ENCODE data around the gene STK40. TPM values are rescaled to one million over a fixed set of nuclear protein-coding genes. Genes with fewer than 3 reads are reported as not detected.

The STK40 gene
- total and polyA plus RNA-seq, 8 donors: 14.0 to 57.4 (median 28.4) TPM

- H3K27ac ChIP-seq: peak within 1 kb of the TSS; percentile 80 to 93 (median 88)
- no peaks in the 10 kb centered on the region for H3K9me3 ChIP-seq
- H3K27me3 ChIP-seq: peaks cover 0 to 18% (median 7%) of the 10 kb centered on the region in 3 donors
- TF ChIP-seq POLR2A (IDR thresholded peaks at IDR 0.05) (no peak), EP300 (IDR thresholded peaks at IDR 0.05) (no peak), POLR2AphosphoS5 (IDR thresholded peaks at IDR 0.05) (no peak)
- TF ChIP-seq, protein P1, sequence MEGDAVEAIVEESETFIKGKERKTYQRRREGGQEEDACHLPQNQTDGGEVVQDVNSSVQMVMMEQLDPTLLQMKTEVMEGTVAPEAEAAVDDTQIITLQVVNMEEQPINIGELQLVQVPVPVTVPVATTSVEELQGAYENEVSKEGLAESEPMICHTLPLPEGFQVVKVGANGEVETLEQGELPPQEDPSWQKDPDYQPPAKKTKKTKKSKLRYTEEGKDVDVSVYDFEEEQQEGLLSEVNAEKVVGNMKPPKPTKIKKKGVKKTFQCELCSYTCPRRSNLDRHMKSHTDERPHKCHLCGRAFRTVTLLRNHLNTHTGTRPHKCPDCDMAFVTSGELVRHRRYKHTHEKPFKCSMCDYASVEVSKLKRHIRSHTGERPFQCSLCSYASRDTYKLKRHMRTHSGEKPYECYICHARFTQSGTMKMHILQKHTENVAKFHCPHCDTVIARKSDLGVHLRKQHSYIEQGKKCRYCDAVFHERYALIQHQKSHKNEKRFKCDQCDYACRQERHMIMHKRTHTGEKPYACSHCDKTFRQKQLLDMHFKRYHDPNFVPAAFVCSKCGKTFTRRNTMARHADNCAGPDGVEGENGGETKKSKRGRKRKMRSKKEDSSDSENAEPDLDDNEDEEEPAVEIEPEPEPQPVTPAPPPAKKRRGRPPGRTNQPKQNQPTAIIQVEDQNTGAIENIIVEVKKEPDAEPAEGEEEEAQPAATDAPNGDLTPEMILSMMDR (IDR thresholded peaks at IDR 0.05): no peak
- intact Hi-C loops (cut with DNase I; ENCODE audit: low total_unique reads): no loop called here
- H3K36me3 ChIP-seq: no peaks in the 10 kb centered on the region
- H3K4me3 ChIP-seq: peak within 1 kb of the TSS; percentile 72 to 85 (median 73)
- 2 to 6% (median 3%) methylated on average over 16 to 36 of the region's 36 CpGs for WGBS, 5 donors
- peaks cover 34 to 44% (median 41%) of the 10 kb centered on the region in 4 donors for H3K4me1 ChIP-seq
- peak; percentile 73 to 93 for DNase-seq
These were observed 61.9 kb downstream of the STK40 start, which contains the start of gene EVA1B for GRCh38 chr1:36323636-36324352. Gene EVA1B, minus strand, starts transcription at chr1:36323645. Its CDS starts 608 bp downstream, at chr1:36323037.

- WGBS, 5 donors: 5 to 38% (median 6%) methylated on average over 17 to 81 of the region's 83 CpGs
These were observed 62.7 kb downstream of the STK40 start for GRCh38 chr1:36322786-36323635.

DNA sequence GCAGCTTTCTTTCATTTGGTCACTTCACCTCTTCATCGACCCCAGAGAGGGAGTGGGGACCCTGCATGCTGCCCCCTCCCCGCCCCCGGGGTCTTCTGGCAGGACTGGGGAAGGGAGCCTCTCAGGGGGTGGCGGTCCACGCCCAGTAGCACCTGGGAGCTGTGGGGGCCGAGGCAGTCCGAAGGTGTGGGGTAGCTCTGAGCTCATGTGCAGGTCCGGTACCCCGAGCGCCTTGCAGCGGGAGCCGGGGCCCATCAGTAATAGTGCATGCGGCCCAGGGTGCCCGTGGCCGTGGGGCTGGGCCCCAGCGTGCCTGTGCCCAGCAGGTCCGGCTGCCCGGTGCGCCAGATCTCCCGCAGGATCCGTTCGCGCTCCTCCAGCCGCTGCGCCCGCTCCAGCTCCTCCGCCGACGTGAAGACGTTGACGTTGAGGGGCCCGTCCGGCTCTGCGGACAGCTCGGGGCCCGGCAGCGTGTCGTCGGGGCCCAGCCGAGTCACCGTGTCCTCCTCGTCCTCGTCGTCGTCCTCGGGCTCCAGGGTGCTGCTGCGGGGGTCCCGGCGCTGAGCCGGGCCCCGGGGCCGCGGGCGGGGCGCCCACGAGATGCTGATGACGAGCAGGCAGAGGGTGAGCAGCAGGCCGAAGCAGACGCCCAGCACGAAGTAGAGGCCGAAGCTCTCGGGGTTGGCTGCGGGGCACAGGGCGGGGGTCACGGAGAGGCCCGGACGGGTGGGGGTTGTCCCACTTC lies 63.5 kb downstream of the STK40 start:
- Histone ChIP-seq H3K27me3 (peaks cover 0 to 18% (median 7%) of the 10 kb centered on the region in 3 donors), H3K9me3 (no peaks in the 10 kb centered on the region), H3K27ac (peak overlapping the region; percentile 57 to 93 (median 88)), H3K4me1 (peaks cover 34 to 42% (median 39%) of the 10 kb centered on the region in 4 donors), H3K36me3 (no peaks in the 10 kb centered on the region), H3K4me3 (peak overlapping the region; percentile 72 to 85 (median 73))
- intact Hi-C loops (cut with DNase I; ENCODE audit: low total_unique reads): no loop called here
- peak in 1 of 2 donors; percentile 49 for DNase-seq
- 42 to 66% (median 55%) methylated on average over 7 to 67 of the region's 67 CpGs for WGBS, 5 donors
- TF ChIP-seq POLR2AphosphoS5 (IDR thresholded peaks at IDR 0.05) (no peak), EP300 (IDR thresholded peaks at IDR 0.05) (no peak), POLR2A (IDR thresholded peaks at IDR 0.05) (no peak)
- TF ChIP-seq, protein P1 (IDR thresholded peaks at IDR 0.05): no peak

More at GRCh38 chr1:36322786-36323635, 62.7 kb downstream of the STK40 start:
- TF ChIP-seq, protein P1 (IDR thresholded peaks at IDR 0.05): no peak
- TF ChIP-seq POLR2AphosphoS5 (IDR thresholded peaks at IDR 0.05) (no peak), POLR2A (IDR thresholded peaks at IDR 0.05) (no peak), EP300 (IDR thresholded peaks at IDR 0.05) (no peak)
- DNase-seq: peak; percentile 34 to 83
- Histone ChIP-seq H3K9me3 (no peaks in the 10 kb centered on the region), H3K4me3 (peak overlapping the region; percentile 72 to 85 (median 73)), H3K4me1 (peaks cover 34 to 42% (median 39%) of the 10 kb centered on the region in 4 donors), H3K27me3 (peaks cover 0 to 18% (median 7%) of the 10 kb centered on the region in 3 donors), H3K36me3 (no peaks in the 10 kb centered on the region), H3K27ac (peak overlapping the region; percentile 80 to 93 (median 88))
- intact Hi-C loops (cut with DNase I; ENCODE audit: low total_unique reads): no loop called here
